ENCODE results near the gene IL23R.

GRCh38 chr1:67130673-67131072 is 35.6 kb upstream of the IL23R start:
- TF ChIP-seq, protein P1, sequence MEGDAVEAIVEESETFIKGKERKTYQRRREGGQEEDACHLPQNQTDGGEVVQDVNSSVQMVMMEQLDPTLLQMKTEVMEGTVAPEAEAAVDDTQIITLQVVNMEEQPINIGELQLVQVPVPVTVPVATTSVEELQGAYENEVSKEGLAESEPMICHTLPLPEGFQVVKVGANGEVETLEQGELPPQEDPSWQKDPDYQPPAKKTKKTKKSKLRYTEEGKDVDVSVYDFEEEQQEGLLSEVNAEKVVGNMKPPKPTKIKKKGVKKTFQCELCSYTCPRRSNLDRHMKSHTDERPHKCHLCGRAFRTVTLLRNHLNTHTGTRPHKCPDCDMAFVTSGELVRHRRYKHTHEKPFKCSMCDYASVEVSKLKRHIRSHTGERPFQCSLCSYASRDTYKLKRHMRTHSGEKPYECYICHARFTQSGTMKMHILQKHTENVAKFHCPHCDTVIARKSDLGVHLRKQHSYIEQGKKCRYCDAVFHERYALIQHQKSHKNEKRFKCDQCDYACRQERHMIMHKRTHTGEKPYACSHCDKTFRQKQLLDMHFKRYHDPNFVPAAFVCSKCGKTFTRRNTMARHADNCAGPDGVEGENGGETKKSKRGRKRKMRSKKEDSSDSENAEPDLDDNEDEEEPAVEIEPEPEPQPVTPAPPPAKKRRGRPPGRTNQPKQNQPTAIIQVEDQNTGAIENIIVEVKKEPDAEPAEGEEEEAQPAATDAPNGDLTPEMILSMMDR (IDR thresholded peaks at IDR 0.05) = no peak
- TF ChIP-seq, protein P2, sequence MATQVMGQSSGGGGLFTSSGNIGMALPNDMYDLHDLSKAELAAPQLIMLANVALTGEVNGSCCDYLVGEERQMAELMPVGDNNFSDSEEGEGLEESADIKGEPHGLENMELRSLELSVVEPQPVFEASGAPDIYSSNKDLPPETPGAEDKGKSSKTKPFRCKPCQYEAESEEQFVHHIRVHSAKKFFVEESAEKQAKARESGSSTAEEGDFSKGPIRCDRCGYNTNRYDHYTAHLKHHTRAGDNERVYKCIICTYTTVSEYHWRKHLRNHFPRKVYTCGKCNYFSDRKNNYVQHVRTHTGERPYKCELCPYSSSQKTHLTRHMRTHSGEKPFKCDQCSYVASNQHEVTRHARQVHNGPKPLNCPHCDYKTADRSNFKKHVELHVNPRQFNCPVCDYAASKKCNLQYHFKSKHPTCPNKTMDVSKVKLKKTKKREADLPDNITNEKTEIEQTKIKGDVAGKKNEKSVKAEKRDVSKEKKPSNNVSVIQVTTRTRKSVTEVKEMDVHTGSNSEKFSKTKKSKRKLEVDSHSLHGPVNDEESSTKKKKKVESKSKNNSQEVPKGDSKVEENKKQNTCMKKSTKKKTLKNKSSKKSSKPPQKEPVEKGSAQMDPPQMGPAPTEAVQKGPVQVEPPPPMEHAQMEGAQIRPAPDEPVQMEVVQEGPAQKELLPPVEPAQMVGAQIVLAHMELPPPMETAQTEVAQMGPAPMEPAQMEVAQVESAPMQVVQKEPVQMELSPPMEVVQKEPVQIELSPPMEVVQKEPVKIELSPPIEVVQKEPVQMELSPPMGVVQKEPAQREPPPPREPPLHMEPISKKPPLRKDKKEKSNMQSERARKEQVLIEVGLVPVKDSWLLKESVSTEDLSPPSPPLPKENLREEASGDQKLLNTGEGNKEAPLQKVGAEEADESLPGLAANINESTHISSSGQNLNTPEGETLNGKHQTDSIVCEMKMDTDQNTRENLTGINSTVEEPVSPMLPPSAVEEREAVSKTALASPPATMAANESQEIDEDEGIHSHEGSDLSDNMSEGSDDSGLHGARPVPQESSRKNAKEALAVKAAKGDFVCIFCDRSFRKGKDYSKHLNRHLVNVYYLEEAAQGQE (IDR thresholded peaks at IDR 0.05; ENCODE audit: insufficient read depth in 1 of 2, low read depth in 2 of 2, low read length in 1 of 2) = no peak
